HG02870 (cell line): ENCODE measurements around the gene NINJ2.
"Not testable (repeated sequence)": the region's sequence is repeated elsewhere in the genome, so short reads cannot be mapped to it uniquely, and the experiment has no call there.

ENCODE experiments used
- ATAC-seq: cut with Tn5 transposase; IDR thresholded peaks from one replicate; pipeline ENCODE4 v1.9.1; 2021; ENCODE audit warnings: mild to moderate bottlenecking, moderate library complexity; ENCODE audit not compliant: unreplicated experiment

The NINJ2 gene

GRCh38 chr12:588024-588322 is 75.3 kb downstream of the NINJ2 start:
- no peak for ATAC-seq

GRCh38 chr12:587132-588023 is 75.9 kb downstream of the NINJ2 start:
- no peak for ATAC-seq

- ATAC-seq = no peak
Measured at GRCh38 chr12:586318-587071, 76.8 kb downstream of the NINJ2 start.

GRCh38 chr12:585062-586061 is 77.9 kb downstream of the NINJ2 start:
- no peak for ATAC-seq

- no peak for ATAC-seq
Measured at GRCh38 chr12:583251-583869, 79.9 kb downstream of the NINJ2 start.

- ATAC-seq = no peak
Measured at GRCh38 chr12:581746-582145, 81.5 kb downstream of the NINJ2 start.

- ATAC-seq = no peak
Measured at GRCh38 chr12:581321-581720, 81.9 kb downstream of the NINJ2 start.

- no peak for ATAC-seq
Measured at GRCh38 chr12:580813-581212, 82.4 kb downstream of the NINJ2 start.

- no peak for ATAC-seq
Measured at GRCh38 chr12:579420-580110, 83.7 kb downstream of the NINJ2 start.

- ATAC-seq = no peak
Measured at GRCh38 chr12:578748-579419, 84.4 kb downstream of the NINJ2 start.

- ATAC-seq = not testable (repeated sequence)
Measured at GRCh38 chr12:577994-578747, 85.1 kb downstream of the NINJ2 start.

GRCh38 chr12:576615-577110 is 86.6 kb downstream of the NINJ2 start:
- no peak for ATAC-seq

GRCh38 chr12:575948-576614 is 87.2 kb downstream of the NINJ2 start:
- ATAC-seq = no peak

GRCh38 chr12:575129-575502 is 88.1 kb downstream of the NINJ2 start:
- ATAC-seq = no peak

- no peak for ATAC-seq
Measured at GRCh38 chr12:574475-575128, 88.6 kb downstream of the NINJ2 start.

- no peak for ATAC-seq
Measured at GRCh38 chr12:573232-573631, 90.0 kb downstream of the NINJ2 start.

GRCh38 chr12:572532-572899 is 90.7 kb downstream of the NINJ2 start:
- no peak for ATAC-seq
